Psoas muscle (tissue), 8 donors: ENCODE data around the gene HIRIP3. TPM values are rescaled to one million over a fixed set of nuclear protein-coding genes. Genes with fewer than 3 reads are reported as not detected.

ENCODE experiments used
- ATAC-seq, 4 donors: fragments of 200-7000 bp; cut with Tn5 transposase; one replicate each; pipeline ENCODE4 v1.9.1; 2020; ENCODE audit warnings: moderate library complexity in 3 of 4, mild to moderate bottlenecking in 2 of 4
- DNase-seq, 2 donors: peaks; one replicate each; pipeline ENCODE4 v3.0.0-alpha.2; 2020
- H3K27ac ChIP-seq: fragments of 200-600 bp; one replicate; pipeline ENCODE4 v1.8.0; 2022
- H3K27me3 ChIP-seq, 3 donors: fragments of 200-600 bp in 1 of 3; one replicate each; pipeline versions ENCODE4 v1.6.1 to v1.8.0; 2013 to 2022; ENCODE audit warnings: low read length in 2 of 3, mild to moderate bottlenecking in 2 of 3, moderate library complexity in 1 of 3; ENCODE audit not compliant: insufficient read depth in 3 of 3
- H3K36me3 ChIP-seq, 2 donors: fragments of 200-600 bp in 1 of 2; one replicate each; pipeline versions ENCODE4 v1.6.1 to v1.8.0; 2013 to 2022; ENCODE audit warnings: low read depth in 1 of 2, mild to moderate bottlenecking in 1 of 2, moderate library complexity in 1 of 2; ENCODE audit not compliant: insufficient read depth in 1 of 2
- H3K4me1 ChIP-seq: fragments of 200-600 bp; one replicate; pipeline ENCODE4 v1.8.0; 2022
- H3K4me3 ChIP-seq: fragments of 200-600 bp; one replicate; pipeline ENCODE4 v1.8.0; 2022; ENCODE audit warnings: mild to moderate bottlenecking
- H3K9me3 ChIP-seq: fragments of 200-600 bp; one replicate; pipeline ENCODE4 v1.8.0; 2022
- CTCF ChIP-seq: fragments of 200-600 bp; IDR thresholded peaks from one replicate; pipeline ENCODE4 v1.8.0; 2022; ENCODE audit warnings: antibody characterized with exemption
- WGBS, 3 donors: extraction: QIAGEN DNeasy Blood & Tissue Kit; methylation state at CpG; one replicate each; pipeline versions ENCODE4 v1.1.6 to v1.1.7; 2013; 5-methylcytosine and 5-hydroxymethylcytosine counted together
- intact Hi-C, 2 donors: fragments of 100-400 bp; cut with DNase I; formaldehyde crosslinking; loops; one replicate each; pipeline versions ENCODE4 v1.11.0 to v1.14.2; 2022
- polyA plus RNA-seq, 3 donors: library from polyadenylated mRNA; stranded (reverse); fragments of 200-250 nt; gene quantifications; one replicate each; pipeline ENCODE4 v1.2.3, GENCODE V29; 2013
- total RNA-seq, 4 donors: library from RNA; stranded (reverse); fragmentation: NEBNext Ultra II Directional in 2 of 4; extraction: Animal tissue kit (Norgen Biotek cat#: 25700) in 2 of 4; gene quantifications; one replicate each; pipeline versions ENCODE4 v1.2.1 to v1.2.4, GENCODE V29; 2021 to 2023
- donor health status: healthy with polysubstance abuse.
- donor health status: DM: no; HTN: no; CAD: no; lungs with moderate emphysema.
- donor health status: Bipolar disorder and iron deficiency.
- donor health status: healthy.
- donor health status: DM: yes; HTN: yes; CAD: no.
- donor health status: DM: no; HTN: no; CAD: no.
- donor health status: DM: no; HTN: no; CAD: no.
- donor health status: DM: yes; HTN: yes; CAD: no.

Gene HIRIP3
- total and polyA plus RNA-seq, 7 donors = 18.5 to 62.5 (median 21.6) TPM

GRCh38 chr16:29987371-29988085 is 7.9 kb downstream of the HIRIP3 start:
- Histone ChIP-seq H3K27me3 (no peaks in the 10 kb centered on the region), H3K36me3 (peaks cover 19 to 100% of the 10 kb centered on the region in 2 donors), H3K9me3 (no peaks in the 10 kb centered on the region), H3K27ac (no peak overlapping the region), H3K4me1 (no peaks in the 10 kb centered on the region), H3K4me3 (no peak overlapping the region)
- ATAC-seq = no peak
- WGBS, 3 donors = 92 to 93% (median 92%) methylated on average over 27 to 35 of the region's 35 CpGs
- DNase-seq = no peak
- TF ChIP-seq CTCF = no peak
- intact Hi-C loops = no loop called here

GRCh38 chr16:29986931-29987330 is 8.5 kb downstream of the HIRIP3 start:
- no peak for TF ChIP-seq CTCF
- Histone ChIP-seq H3K27ac (no peak overlapping the region), H3K4me3 (no peak overlapping the region), H3K9me3 (no peaks in the 10 kb centered on the region), H3K36me3 (peaks cover 17 to 100% of the 10 kb centered on the region in 2 donors), H3K27me3 (no peaks in the 10 kb centered on the region), H3K4me1 (no peaks in the 10 kb centered on the region)
- ATAC-seq (peak in 1 of 4 donors; percentile 14), DNase-seq (no peak)
- intact Hi-C loops = no loop called here
- 84 to 100% (median 94%) methylated on average over 2 to 5 of the region's 5 CpGs for WGBS, 3 donors

- no peaks in the 10 kb centered on the region for H3K4me1 ChIP-seq
- H3K27ac ChIP-seq = no peak overlapping the region
- peaks cover 16 to 100% of the 10 kb centered on the region in 2 donors for H3K36me3 ChIP-seq
- intact Hi-C loops = no loop called here
- ATAC-seq (no peak), DNase-seq (no peak)
- no peaks in the 10 kb centered on the region for H3K27me3 ChIP-seq
- no peaks in the 10 kb centered on the region for H3K9me3 ChIP-seq
- TF ChIP-seq CTCF = no peak
- H3K4me3 ChIP-seq = no peak overlapping the region
- 93% methylated on average over 20 of the region's 20 CpGs for WGBS, 3 donors
These were observed 9.2 kb downstream of the HIRIP3 start for GRCh38 chr16:29986231-29986630.

GRCh38 chr16:29985271-29985811 is 10.1 kb downstream of the HIRIP3 start:
- DNase-seq (no peak), ATAC-seq (peak in 1 of 4 donors; percentile 13)
- no peak for TF ChIP-seq CTCF
- H3K4me1 ChIP-seq = no peaks in the 10 kb centered on the region
- H3K27me3 ChIP-seq = no peaks in the 10 kb centered on the region
- no peak overlapping the region for H3K27ac ChIP-seq
- whole genome bisulfite sequencing, 3 donors = 93% methylated on average over 27 to 28 of the region's 28 CpGs
- intact Hi-C loops = no loop called here
- no peaks in the 10 kb centered on the region for H3K9me3 ChIP-seq
- no peak overlapping the region for H3K4me3 ChIP-seq
- peaks cover 17 to 100% of the 10 kb centered on the region in 2 donors for H3K36me3 ChIP-seq
